ENCODE data around the gene TRH.
"Not testable (repeated sequence)": the region's sequence is repeated elsewhere in the genome, so short reads cannot be mapped to it uniquely, and the experiment has no call there.

TRH gene

DNA sequence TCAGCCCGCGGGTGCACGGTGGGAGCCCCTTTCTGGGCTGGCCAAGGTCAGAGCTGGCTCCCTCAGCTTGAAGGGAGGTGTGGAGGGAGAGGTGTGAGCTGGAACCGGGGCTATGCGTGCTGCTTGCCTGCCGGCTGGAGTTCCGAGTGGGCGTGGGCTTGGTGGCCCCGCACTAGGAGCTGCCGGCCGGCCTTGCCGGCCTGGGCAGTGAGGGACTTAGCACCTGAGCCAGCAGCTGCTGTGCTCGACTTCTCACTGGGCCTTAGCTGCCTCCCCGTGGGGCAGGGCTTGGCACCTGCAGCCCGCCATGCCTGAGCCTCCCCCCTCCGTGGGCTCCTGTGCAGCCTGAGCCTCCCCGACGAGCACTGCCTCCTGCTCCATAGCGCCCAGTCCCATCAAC, 36.0 kb downstream of the TRH start:
- DNase-seq (ENCODE audit: low read depth in 2 of 2) = no peak

DNA sequence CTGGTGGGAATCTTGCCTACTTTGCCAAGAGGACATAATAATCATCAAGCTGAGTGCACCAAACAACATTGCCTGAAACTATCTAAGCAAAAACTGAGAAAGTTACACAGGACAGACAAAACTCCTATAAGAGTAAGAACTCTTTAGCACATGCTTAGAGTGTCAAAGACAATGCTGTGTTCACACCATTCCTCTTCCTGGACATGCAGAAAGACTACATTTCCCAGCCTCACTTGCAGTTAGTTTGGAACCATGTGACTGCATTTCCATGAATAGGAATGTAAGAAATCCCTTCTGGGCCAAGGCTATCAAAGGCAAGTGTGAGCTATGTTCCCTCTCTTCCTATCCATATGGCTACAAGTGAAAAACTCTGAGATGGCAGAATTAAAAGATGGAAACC, 37.6 kb downstream of the TRH start:
- DNase-seq (ENCODE audit: low read depth in 2 of 2) = not testable (repeated sequence)

GRCh38 chr3:130013246-130013645, 38.7 kb downstream of the TRH start:
- DNase-seq (ENCODE audit: low read depth in 2 of 2) = not testable (repeated sequence)

DNA sequence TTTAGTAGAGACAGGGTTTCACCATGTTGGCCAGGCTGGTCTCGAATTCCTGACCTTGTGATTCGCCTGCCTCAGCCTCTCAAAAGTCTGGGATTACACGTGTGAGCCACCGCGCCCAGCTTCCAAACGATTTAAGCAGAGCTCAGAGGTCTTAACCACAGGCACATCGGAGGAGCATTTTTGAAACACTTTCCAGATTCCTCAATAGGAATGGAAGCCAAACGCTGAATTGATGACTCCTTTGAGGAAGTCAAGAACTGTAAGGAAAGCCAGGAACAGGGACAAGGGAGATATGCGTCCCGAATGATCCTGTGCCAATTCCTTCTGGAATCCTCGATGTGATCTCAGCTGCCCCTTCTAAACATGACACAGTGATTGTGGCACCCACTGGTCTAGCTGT, 40.0 kb downstream of the TRH start:
- DNase-seq (ENCODE audit: low read depth in 2 of 2) = no peak

DNA sequence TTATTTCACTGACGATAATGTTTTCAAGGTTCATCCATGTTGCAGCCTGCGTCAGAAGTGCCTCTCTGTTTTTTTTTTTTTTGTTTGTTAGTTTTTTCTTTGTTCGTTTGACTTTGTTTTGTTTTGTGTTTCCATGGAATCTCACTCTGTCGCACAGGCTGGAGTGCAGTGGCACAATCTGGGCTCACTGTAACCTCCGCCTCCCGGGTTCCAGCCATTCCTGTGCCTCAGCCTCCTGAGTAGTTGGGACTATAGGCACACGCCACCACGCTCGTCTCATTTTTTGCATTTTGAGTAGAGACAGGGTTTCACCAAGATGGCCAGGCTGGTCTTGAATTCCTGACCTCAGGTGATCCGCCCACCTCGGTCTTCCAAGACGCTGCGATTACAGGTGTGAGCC, 43.1 kb downstream of the TRH start:
- DNase-seq (ENCODE audit: low read depth in 2 of 2) = not testable (repeated sequence)

DNA sequence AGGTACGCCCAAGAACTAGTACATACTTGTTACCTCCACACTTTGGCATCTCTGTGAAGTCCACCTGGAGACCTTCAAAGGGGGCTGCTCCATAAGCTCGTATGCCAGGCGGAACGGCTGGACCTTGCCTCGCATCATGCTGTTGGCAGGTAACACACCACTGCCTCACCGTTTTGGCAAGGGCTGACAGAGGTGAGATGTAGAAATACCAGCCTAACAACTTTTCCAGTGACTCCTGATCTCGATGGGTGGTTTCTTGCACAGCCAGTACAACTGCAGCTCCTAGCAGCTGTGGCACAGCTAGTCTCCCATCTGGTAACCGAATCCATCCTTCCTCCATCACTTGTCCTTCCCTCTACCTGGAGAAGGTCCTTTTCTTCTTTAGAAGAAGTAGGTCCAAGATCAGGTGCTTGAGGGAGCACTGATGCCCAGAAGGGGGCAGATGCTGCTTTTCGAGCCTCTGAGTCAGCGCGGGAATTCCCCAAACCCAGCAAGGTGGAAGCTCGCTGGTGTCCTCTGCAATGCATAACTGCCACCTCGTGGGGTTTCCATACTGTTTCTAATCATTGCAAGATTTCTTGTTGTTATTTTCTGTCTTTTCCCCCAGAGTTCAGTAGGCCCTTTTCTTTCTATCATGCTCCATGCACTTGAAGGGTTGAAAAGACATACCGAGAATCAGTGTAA, 51.8 kb downstream of the TRH start:
- not testable (repeated sequence) for DNase-seq (ENCODE audit: low read depth in 2 of 2)

DNA sequence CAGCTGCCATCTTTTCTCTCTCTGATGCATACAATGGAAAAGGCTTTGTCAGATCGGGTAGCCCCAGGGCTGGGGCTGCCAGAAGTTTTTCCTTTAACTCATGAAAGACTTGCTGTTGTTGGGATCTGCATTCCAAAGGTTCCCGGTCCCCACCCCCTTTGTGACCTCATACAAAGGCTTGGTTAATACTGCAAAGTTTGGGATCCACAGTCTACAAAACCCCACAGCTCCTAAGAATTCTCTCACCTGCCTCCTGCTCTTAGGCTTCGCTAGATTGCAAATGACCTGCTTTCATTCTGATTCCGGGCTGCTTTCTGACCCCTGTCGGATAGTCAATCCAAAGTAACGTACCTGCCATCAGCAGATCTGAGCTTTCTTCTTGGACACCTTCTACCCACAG, 52.9 kb downstream of the TRH start:
- not testable (repeated sequence) for DNase-seq (ENCODE audit: low read depth in 2 of 2)

All from activated CD4-positive, alpha-beta T cell treated with anti-CD3 and anti-CD28 coated beads for 24 hours (primary cell).